D721Med (cell line): ENCODE measurements around the gene ICAM5.
"Not testable (repeated sequence)": the region's sequence is repeated elsewhere in the genome, so short reads cannot be mapped to it uniquely, and the experiment has no call there.

ENCODE experiments used
- DNase-seq: peaks from one replicate; pipeline ENCODE4 v3.0.0; 2011; ENCODE audit warnings: low spot score; ENCODE audit not compliant: insufficient read length
- FAIRE-seq: peaks from 2 replicates; lab custom pipeline; 2011; peaks lifted over from hg19 to GRCh38; lab: Jason Lieb, UNC
- CTCF ChIP-seq: IDR thresholded peaks from 2 replicates; pipeline ENCODE4 v1.5.1; 2012; ENCODE audit warnings: mild to moderate bottlenecking, control low read depth; ENCODE audit not compliant: insufficient read depth; ENCODE audit errors: missing control alignments

The ICAM5 gene

DNA sequence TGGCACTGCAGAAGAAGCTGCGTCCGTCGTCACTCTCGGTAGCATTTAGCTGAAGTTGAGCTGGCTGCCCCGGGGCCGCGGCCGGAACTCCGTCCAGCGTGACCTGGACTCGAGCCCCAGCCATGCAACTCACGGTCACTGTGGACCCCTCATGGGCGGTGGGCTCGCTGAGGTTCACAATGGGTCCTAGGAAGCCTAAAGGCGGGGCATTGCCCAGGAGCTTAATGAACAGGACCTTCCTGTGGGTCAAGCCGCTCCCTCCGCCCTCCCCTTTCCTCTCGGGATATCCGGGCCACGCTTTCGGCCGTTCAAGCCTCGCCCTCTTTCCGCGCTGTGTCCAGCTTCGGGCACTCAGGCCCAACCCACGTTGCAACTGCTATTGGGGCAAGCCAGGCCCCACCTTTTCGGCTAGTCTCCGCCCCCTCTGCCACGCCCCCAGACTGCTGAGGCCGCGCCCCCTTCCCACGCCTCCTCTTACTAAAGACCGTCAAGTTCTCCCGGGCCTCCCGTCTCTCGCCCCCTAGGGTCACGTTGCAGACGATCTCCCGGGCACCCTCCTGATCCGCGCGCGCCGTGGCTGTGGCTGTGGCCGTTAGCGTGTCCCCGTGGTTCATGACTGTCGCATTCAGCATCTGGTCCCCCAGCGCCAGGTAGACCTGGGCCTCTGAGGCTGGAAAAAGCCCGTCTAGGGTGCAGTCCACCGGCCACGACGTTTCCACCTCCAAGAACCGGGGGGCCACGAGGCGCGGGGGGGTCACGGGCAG, 45.0 kb downstream of the ICAM5 start:
- FAIRE-seq: no peak
- peak; percentile 67 for DNase-seq
- TF ChIP-seq CTCF: no peak

GRCh38 chr19:10335352-10335985, 45.7 kb downstream of the ICAM5 start:
- FAIRE-seq: no peak
- TF ChIP-seq CTCF: no peak
- DNase-seq: no peak

GRCh38 chr19:10336725-10337124, 47.0 kb downstream of the ICAM5 start:
- not testable (repeated sequence) for FAIRE-seq, DNase-seq

- DNase-seq: no peak
- no peak for FAIRE-seq
Measured at GRCh38 chr19:10338940-10339339, 49.2 kb downstream of the ICAM5 start.

DNA sequence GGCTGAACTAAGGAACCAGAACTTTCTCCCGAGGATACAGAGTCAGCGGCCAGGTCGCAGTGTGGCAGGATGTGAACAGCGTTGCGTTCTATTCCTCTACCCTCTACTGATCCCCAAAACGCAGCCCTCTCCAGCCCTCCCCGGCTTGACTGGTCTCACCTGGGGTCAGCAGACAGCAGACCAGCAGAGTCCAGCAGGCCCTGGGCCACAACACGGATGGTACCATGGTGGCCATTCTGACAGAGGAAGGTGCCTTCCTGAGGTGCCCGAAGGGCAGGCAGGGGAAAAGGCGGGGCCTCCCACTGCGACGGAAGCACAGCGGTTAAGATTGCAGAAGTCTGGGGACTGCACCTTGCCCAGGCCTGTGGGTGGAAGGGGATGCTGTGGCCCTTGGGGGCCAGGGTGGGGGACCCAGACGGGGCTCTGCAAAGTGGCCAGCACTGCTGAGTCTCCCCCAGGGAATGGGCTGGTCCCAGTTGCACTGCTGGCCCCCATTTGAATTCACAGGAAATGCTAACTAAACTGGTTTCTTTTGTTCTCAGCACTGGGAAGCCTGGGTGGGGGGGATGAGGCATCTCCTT, 49.7 kb downstream of the ICAM5 start, which contains the start of gene ICAM3:
Gene ICAM3 (minus strand): TSS at position 245 of the 581 bp plus-strand sequence. CDS start 10 bp downstream, at position 235.
- DNase-seq: no peak

More at GRCh38 chr19:10338940-10339339, 49.2 kb downstream of the ICAM5 start:
- TF ChIP-seq CTCF: no peak

DNA sequence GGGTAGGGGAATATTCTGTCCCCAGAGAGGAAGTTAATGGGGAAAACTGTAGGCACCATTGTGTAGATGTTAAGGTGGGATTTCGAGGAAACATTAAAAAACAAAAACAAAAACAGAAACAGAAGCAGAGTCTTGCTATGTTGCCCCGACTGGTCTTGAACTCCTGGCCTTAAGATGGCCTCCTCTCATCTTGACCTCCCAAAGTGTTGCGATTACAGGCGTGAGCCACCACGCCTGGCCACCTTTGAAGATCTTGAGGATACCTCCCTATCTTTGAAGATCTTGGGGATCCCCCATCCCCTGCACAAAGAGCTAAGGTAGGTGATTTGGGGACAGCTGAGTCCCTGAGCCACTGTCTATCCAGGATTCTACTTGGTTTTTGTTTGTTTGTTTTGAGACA, 50.2 kb downstream of the ICAM5 start:
- FAIRE-seq (no peak), DNase-seq (no peak)
- no peak for TF ChIP-seq CTCF

More for the DNA sequence above, 49.7 kb downstream of the ICAM5 start, which contains the start of gene ICAM3:
- TF ChIP-seq CTCF: no peak
- no peak for FAIRE-seq

DNA sequence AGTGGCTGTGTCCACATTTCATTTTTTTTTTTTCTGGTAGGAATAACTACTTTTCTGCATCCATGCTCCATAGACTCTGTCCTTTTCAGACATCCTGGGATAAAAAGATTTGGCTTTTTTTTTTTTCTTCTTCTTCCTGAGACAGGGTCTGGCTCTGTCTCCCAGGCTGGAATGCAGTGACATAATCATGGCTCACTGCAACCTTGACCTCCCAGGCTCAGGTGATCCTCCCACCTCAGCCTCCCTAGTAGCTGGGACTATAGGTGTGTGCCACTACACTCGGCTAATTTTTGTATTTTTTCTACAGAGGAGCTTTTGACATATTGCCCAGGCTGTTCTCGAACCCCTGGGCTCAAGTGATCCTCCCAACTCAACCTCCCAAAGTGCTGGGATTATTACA, 53.7 kb downstream of the ICAM5 start:
- FAIRE-seq: no peak
- no peak for DNase-seq
- no peak for TF ChIP-seq CTCF
